HG02642 (cell line): Measurements from ENCODE around the gene ZFHX3.
"Not testable (repeated sequence)": the region's sequence is repeated elsewhere in the genome, so short reads cannot be mapped to it uniquely, and the experiment has no call there.

Experiments used
- ATAC-seq: cut with Tn5 transposase; IDR thresholded peaks from one replicate; pipeline ENCODE4 v1.9.1; 2021; ENCODE audit warnings: mild to moderate bottlenecking; ENCODE audit not compliant: unreplicated experiment, poor library complexity

ZFHX3 gene

GRCh38 chr16:73025151-73025855, 22.6 kb downstream of the ZFHX3 start:
- ATAC-seq: no peak

GRCh38 chr16:73024571-73025105, 23.3 kb downstream of the ZFHX3 start:
- ATAC-seq: no peak

GRCh38 chr16:73023752-73024570, 24.0 kb downstream of the ZFHX3 start:
- ATAC-seq: no peak

GRCh38 chr16:73023320-73023719, 24.6 kb downstream of the ZFHX3 start:
- ATAC-seq: no peak

- no peak for ATAC-seq
Observed at GRCh38 chr16:73022534-73022933, 25.4 kb downstream of the ZFHX3 start.

GRCh38 chr16:73021866-73022495, 25.9 kb downstream of the ZFHX3 start:
- ATAC-seq: no peak

GRCh38 chr16:73020409-73020884, 27.5 kb downstream of the ZFHX3 start:
- ATAC-seq: no peak

GRCh38 chr16:73019457-73020362, 28.2 kb downstream of the ZFHX3 start:
- ATAC-seq: no peak

- ATAC-seq: no peak
Observed at GRCh38 chr16:73018821-73019456, 29.0 kb downstream of the ZFHX3 start.

GRCh38 chr16:73017321-73017720, 30.6 kb downstream of the ZFHX3 start:
- no peak for ATAC-seq

GRCh38 chr16:73016488-73016830, 31.5 kb downstream of the ZFHX3 start:
- peak; percentile 46 for ATAC-seq

- ATAC-seq: peak; percentile 81
Observed at GRCh38 chr16:73015612-73016487, 32.1 kb downstream of the ZFHX3 start.

GRCh38 chr16:73014768-73015167, 33.2 kb downstream of the ZFHX3 start:
- no peak for ATAC-seq

- no peak for ATAC-seq
Observed at GRCh38 chr16:73013974-73014373, 34.0 kb downstream of the ZFHX3 start.

- ATAC-seq: no peak
Observed at GRCh38 chr16:73012341-73012740, 35.6 kb downstream of the ZFHX3 start.

GRCh38 chr16:73011926-73012325, 36.0 kb downstream of the ZFHX3 start:
- no peak for ATAC-seq

- no peak for ATAC-seq
Observed at GRCh38 chr16:73010150-73010676, 37.7 kb downstream of the ZFHX3 start.

- ATAC-seq: not testable (repeated sequence)
Observed at GRCh38 chr16:73009710-73010109, 38.2 kb downstream of the ZFHX3 start.
